CD14-positive monocyte (primary cell): ENCODE data around the gene FAM177A1. TPM values are rescaled to one million over a fixed set of nuclear protein-coding genes. Genes with fewer than 3 reads are reported as not detected.

Experiments
- DNase-seq, 3 donors: peaks; one replicate each; pipeline ENCODE4 v3.0.0-alpha.2; 2011 to 2022
- H2AFZ ChIP-seq: 2 replicates; pipeline ENCODE4 v1.6.0; 2012; ENCODE audit warnings: mild to moderate bottlenecking, low read depth, low read length, inconsistent platforms; ENCODE audit not compliant: insufficient read depth, poor library complexity, severe bottlenecking
- H3K27ac ChIP-seq, 2 donors: 1 replicate in 1 of 2; 2 replicates in 1 of 2; pipeline ENCODE4 v1.5.1; 2012 to 2013; ENCODE audit warnings: low read length in 2 of 2, control low read depth in 1 of 2, inconsistent platforms in 1 of 2, low read depth in 1 of 2, mild to moderate bottlenecking in 1 of 2
- H3K27me3 ChIP-seq, 2 donors: one replicate each; pipeline versions ENCODE4 v1.6.0 to v1.6.1; 2011 to 2013; ENCODE audit warnings: low read length in 2 of 2; ENCODE audit not compliant: control insufficient read depth in 2 of 2, insufficient read depth in 2 of 2
- H3K36me3 ChIP-seq, 2 donors: replicated peaks in 1 of 2; 1 replicate in 1 of 2; 2 replicates in 1 of 2; pipeline versions ENCODE4 v1.5.1 to v1.6.1; 2012 to 2013; ENCODE audit warnings: low read length in 2 of 2, control low read depth in 1 of 2, inconsistent platforms in 1 of 2, mild to moderate bottlenecking in 1 of 2; ENCODE audit not compliant: insufficient read depth in 2 of 2, control insufficient read depth in 1 of 2
- H3K4me1 ChIP-seq, 2 donors: 1 replicate in 1 of 2; 2 replicates in 1 of 2; pipeline versions ENCODE4 v1.5.1 to v1.6.1; 2012 to 2013; ENCODE audit warnings: low read length in 2 of 2, control low read depth in 1 of 2, inconsistent platforms in 1 of 2, mild to moderate bottlenecking in 1 of 2, moderate library complexity in 1 of 2; ENCODE audit not compliant: insufficient read depth in 2 of 2, control insufficient read depth in 1 of 2
- H3K4me2 ChIP-seq: replicated peaks from 2 replicates; pipeline ENCODE3; 2012; ENCODE audit warnings: low read length, moderate library complexity, mild to moderate bottlenecking; ENCODE audit not compliant: poor library complexity, severe bottlenecking; ENCODE audit errors: extremely low read depth
- H3K4me3 ChIP-seq, 3 experiments: fragments of 200-600 bp in 1 of 3; sonication (generic) in 1 of 3; replicated peaks in 1 of 3; 1 replicate in 2 of 3; 2 replicates in 1 of 3; pipeline ENCODE4 v1.5.1; 2011 to 2013; ENCODE audit warnings: low read length in 3 of 3, mild to moderate bottlenecking in 3 of 3, control low read depth in 2 of 3, low read depth in 2 of 3, inconsistent platforms in 1 of 3, moderate library complexity in 1 of 3
- H3K79me2 ChIP-seq: 2 replicates; pipeline ENCODE4 v1.6.0; 2012; ENCODE audit warnings: mild to moderate bottlenecking, control low read depth, inconsistent platforms, low read length, moderate library complexity; ENCODE audit not compliant: insufficient read depth
- H3K9ac ChIP-seq: 2 replicates; pipeline ENCODE4 v1.6.0; 2017; ENCODE audit warnings: low read length, mild to moderate bottlenecking; ENCODE audit not compliant: insufficient read depth, poor library complexity, severe bottlenecking
- H3K9me3 ChIP-seq, 2 donors: replicated peaks in 1 of 2; 1 replicate in 1 of 2; 2 replicates in 1 of 2; pipeline versions ENCODE4 v1.5.1 to v1.6.1; 2012 to 2013; ENCODE audit warnings: low read length in 2 of 2, control low read depth in 1 of 2; ENCODE audit not compliant: control insufficient read depth in 1 of 2, insufficient read depth in 1 of 2
- H4K20me1 ChIP-seq: 2 replicates; pipeline ENCODE4 v1.6.0; 2012; ENCODE audit warnings: mild to moderate bottlenecking, low read length, control low read depth, moderate library complexity; ENCODE audit not compliant: insufficient read depth
- H3K27ac Mint-ChIP-seq, 7 donors: one replicate each; pipeline ENCODE4 v1.8.0; 2020; ENCODE audit warnings: mild to moderate bottlenecking in 7 of 7, mixed read lengths in 7 of 7, moderate library complexity in 6 of 7, inconsistent platforms in 2 of 7
- H3K27me3 Mint-ChIP-seq, 3 donors: one replicate each; pipeline ENCODE4 v1.8.0; 2021 to 2022; ENCODE audit warnings: low read depth in 3 of 3, mild to moderate bottlenecking in 3 of 3, mixed read lengths in 3 of 3, moderate library complexity in 3 of 3, inconsistent platforms in 1 of 3
- H3K36me3 Mint-ChIP-seq, 2 donors: one replicate each; pipeline ENCODE4 v1.8.0; 2020; ENCODE audit warnings: mixed read lengths in 2 of 2, inconsistent platforms in 1 of 2, mild to moderate bottlenecking in 1 of 2
- H3K4me1 Mint-ChIP-seq: one replicate; pipeline ENCODE4 v1.8.0; 2020; ENCODE audit warnings: mild to moderate bottlenecking, mixed read lengths
- H3K4me3 Mint-ChIP-seq, 2 donors: one replicate each; pipeline ENCODE4 v1.8.0; 2020; ENCODE audit warnings: mild to moderate bottlenecking in 2 of 2, mixed read lengths in 2 of 2, moderate library complexity in 1 of 2
- H3K9me3 Mint-ChIP-seq, 7 donors: one replicate each; pipeline ENCODE4 v1.8.0; 2020 to 2022; ENCODE audit warnings: mixed read lengths in 7 of 7, mild to moderate bottlenecking in 6 of 7, moderate library complexity in 6 of 7, inconsistent platforms in 2 of 7
- CTCF ChIP-seq: fragments of 200-600 bp; IDR thresholded peaks from one replicate; pipeline ENCODE4 v1.8.0; 2022; ENCODE audit warnings: antibody characterized with exemption, mild to moderate bottlenecking
- WGBS: methylation state at CpG from one replicate; pipeline ENCODE4 v1.1.5; 2013; ENCODE audit warnings: missing lambda C conversion rate; ENCODE audit not compliant: insufficient coverage; 5-methylcytosine and 5-hydroxymethylcytosine counted together
- intact Hi-C, 2 donors: fragments of 100-400 bp; cut with micrococcal nuclease; formaldehyde crosslinking; loops; one replicate each; pipeline versions ENCODE4 v1.15.0 to v1.15.1; 2023
- polyA plus RNA-seq, 3 donors: library from polyadenylated mRNA; depleted of rRNA in 1 of 3; unstranded in 2 of 3; stranded (reverse) in 1 of 3; fragments of 300-500 nt in 2 of 3; fragments of >200 nt in 1 of 3; fragmentation: Illumina TruSeq in 2 of 3; gene quantifications; 1 replicate in 2 of 3; 2 replicates in 1 of 3; pipeline ENCODE4 v1.2.3, GENCODE V29; 2012 to 2021

FAM177A1 gene
- polyA plus RNA-seq, 3 donors = 12.5 to 48.1 (median 29.4) TPM

GRCh38 chr14:35004839-35005238 lies 41.2 kb upstream of the FAM177A1 start:
- no peaks in the 10 kb centered on the region for H3K4me1 Mint-ChIP-seq
- no peak overlapping the region for H3K9ac ChIP-seq
- no peak overlapping the region for H3K27ac Mint-ChIP-seq
- H3K9me3 Mint-ChIP-seq = no peaks in the 10 kb centered on the region
- H3K36me3 ChIP-seq = peaks cover 44 to 82% of the 10 kb centered on the region in 2 donors
- TF ChIP-seq CTCF = no peak
- intact Hi-C loops = no loop called here
- H3K27me3 Mint-ChIP-seq = no peaks in the 10 kb centered on the region
- no peaks in the 10 kb centered on the region for H3K79me2 ChIP-seq
- H3K9me3 ChIP-seq = no peaks in the 10 kb centered on the region
- H3K4me2 ChIP-seq = no peak overlapping the region
- H3K27ac ChIP-seq = no peak overlapping the region
- no peak for DNase-seq
- H3K4me3 ChIP-seq = no peak overlapping the region
- H3K27me3 ChIP-seq = no peaks in the 10 kb centered on the region
- H4K20me1 ChIP-seq = no peaks in the 10 kb centered on the region
- 100% methylated on average over 1 of the region's 1 CpG for WGBS
- no peak overlapping the region for H2AFZ ChIP-seq
- H3K4me1 ChIP-seq = no peaks in the 10 kb centered on the region
- peaks cover 65 to 83% of the 10 kb centered on the region in 2 donors for H3K36me3 Mint-ChIP-seq
- no peak overlapping the region for H3K4me3 Mint-ChIP-seq

DNA sequence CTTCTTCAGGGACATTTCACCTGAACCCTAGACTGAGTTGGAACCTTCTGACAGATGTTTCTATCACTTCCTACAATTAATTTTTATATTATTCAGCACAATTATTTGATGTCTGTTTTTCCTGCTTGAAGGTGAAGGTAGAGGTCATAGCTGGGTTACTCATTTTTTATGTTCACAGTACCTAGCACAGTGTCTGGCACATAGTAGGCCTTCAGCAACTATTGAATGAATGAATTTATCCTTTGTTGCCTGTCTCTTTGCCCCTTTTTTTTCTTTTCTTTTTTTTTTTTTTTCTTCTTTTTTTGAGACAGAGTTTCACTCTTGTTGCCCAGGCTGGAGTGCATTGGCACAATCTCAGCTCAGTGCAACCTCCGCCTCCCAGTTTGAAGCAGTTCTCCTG lies 29.5 kb upstream of the FAM177A1 start:
- H4K20me1 ChIP-seq = no peaks in the 10 kb centered on the region
- H3K36me3 Mint-ChIP-seq = peaks cover 76 to 92% of the 10 kb centered on the region in 2 donors
- peaks cover 0 to 2% (median 0%) of the 10 kb centered on the region in 7 donors for H3K9me3 Mint-ChIP-seq
- no peak overlapping the region for H3K9ac ChIP-seq
- WGBS = no CpG with 5 or more reads among the region's 1 CpG
- no peak overlapping the region for H3K4me3 ChIP-seq
- H3K79me2 ChIP-seq = no peaks in the 10 kb centered on the region
- no peaks in the 10 kb centered on the region for H3K27me3 ChIP-seq
- H2AFZ ChIP-seq = no peak overlapping the region
- no peaks in the 10 kb centered on the region for H3K4me1 Mint-ChIP-seq
- intact Hi-C loops = no loop called here
- no peak for DNase-seq
- no peak for TF ChIP-seq CTCF
- no peak overlapping the region for H3K27ac ChIP-seq
- H3K4me1 ChIP-seq = peaks cover 6 to 14% of the 10 kb centered on the region in 2 donors
- H3K27me3 Mint-ChIP-seq = no peaks in the 10 kb centered on the region
- no peak overlapping the region for H3K4me2 ChIP-seq
- no peak overlapping the region for H3K4me3 Mint-ChIP-seq
- peaks cover 73 to 81% of the 10 kb centered on the region in 2 donors for H3K36me3 ChIP-seq
- H3K9me3 ChIP-seq = no peaks in the 10 kb centered on the region
- H3K27ac Mint-ChIP-seq = peak overlapping the region in 3 of 7 donors; percentile 18 to 27 (median 26)
